Dermis blood vessel endothelial cell (primary cell): ENCODE data around the gene GRIK2. TPM values are rescaled to one million over a fixed set of nuclear protein-coding genes. Genes with fewer than 3 reads are reported as not detected.

Source experiments
- DNase-seq: peaks from one replicate; pipeline ENCODE4 v3.0.0; 2010
- total RNA-seq: library from RNA; depleted of rRNA; stranded (reverse); fragments of >200 nt; gene quantifications from 2 replicates; pipeline ENCODE4 v1.2.3, GENCODE V29; 2014

Gene GRIK2
- total RNA-seq, 1 donor from 2014 or later = 0.34 TPM

DNA sequence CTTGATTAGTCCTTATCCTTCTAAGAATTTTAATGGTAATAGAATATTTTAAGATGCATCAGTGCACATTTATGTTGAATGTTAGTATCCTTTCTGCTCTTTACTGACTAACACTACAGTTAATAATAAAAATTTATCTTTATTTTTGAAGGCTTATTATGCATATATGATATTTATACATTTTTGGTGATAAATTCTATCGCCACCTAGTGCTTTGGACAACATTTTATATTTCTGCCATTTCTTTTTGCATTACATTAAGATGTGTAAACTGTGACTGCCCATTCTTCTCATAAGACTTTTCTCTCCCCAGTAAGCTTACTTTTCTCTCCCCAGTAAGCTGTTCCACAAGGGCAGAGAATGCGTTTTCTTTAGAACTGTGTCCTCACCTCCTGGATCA, 252.3 kb downstream of the GRIK2 start:
- DNase-seq = no peak

DNA sequence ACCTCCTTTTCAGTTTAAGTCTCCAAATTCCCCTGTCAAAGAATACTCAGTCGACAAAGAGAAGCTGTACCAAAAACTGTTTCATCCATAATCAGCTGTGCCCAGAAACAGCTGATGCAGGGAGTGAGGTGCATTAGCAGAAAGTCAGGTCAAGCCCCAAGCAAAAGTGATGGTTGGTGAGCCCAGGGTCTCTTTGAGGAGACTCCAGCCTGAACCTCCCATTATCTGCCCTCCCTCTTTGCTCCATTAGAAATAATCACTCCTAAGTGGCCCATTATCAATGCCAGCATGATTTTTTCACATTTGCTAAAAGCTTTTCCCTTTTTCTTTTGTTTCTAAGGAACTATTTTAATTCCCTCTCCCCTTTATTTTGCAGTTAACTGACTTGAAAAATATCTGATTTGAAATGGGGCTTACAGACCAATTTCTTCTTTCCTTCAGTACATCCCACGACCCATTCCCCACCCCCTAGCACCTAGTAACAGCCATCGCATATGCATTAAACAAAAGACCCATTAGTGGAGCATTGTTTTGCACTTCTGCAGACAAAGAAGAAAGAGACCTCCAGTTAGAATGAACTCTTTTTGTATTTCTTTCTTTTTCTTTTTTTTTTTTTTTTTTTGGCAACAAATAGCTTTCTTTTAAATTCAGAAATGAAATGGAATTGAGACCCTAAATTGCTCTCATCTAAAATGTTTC, 257.0 kb downstream of the GRIK2 start:
- DNase-seq = no peak

DNA sequence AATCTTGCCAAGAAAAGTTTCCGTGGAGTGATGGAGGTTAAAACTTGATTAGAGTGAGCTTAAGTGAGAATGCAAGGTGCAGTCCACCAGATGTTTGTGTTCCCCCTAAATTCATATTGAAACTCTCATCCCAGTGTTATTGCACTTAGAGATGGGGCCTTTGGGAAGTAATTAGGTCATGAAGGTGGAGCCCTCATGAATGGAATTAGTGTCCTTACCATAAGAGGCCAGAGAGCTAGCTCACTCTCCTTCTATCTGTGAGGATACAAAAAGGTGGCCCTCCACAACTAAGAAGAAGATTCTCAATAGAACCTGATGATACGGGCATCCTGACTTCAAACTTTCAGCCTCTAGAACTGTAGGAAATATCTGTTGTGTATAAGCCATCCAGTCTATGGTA, 258.6 kb downstream of the GRIK2 start:
- no peak for DNase-seq

DNA sequence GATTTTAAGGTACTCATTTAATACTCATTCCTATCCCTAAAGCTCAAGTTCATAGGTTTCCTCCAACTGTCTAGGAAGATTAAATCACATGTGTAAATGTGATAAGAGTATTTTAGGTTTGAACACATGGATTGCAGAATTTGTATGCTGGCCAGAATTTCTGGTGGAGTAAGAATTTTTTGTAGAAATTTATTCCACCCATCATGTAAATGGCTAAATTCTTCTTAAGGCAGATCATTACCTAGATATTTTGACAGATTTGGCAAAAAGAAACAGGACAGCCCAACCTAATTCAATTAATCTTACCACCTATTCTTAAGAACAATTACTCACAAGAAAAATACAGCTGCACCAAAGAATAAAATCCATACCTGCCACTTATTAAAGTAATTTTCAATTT, 261.6 kb downstream of the GRIK2 start:
- no peak for DNase-seq

DNA sequence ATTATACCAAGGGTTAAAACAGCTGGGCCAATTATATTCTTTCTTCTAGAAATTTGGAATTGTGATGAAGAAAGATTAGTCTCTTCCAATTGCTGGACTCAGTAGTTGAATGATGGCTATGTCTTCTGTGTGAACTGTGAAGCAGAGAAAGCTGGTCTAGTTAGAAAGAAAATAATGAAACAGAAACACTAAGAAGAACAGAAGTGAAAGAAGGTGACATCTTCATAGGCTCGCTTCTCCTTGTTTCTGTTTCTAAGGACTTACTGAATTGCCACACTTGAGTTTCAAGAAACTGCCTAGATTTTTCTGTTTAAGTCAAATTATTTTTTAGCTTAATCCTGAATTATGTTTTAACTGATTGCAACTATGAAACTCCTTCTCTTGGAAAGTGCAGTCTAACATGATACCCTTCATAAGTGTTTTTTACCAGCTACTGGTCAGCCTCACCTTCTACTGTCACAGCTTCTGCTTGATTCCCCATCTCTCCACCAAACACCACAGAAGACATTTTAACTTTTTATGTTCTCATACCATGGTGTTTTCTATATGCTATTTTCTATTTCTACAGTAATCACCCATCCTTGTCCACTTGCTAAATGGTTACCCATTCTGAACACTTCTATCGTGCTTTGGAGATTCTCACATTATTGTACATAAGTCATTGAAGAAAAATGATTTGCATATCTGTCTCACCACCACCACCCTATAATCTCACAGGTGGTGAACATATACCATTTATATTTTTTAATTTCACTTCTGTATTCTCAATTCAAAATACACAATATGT, 268.8 kb downstream of the GRIK2 start:
- no peak for DNase-seq

DNA sequence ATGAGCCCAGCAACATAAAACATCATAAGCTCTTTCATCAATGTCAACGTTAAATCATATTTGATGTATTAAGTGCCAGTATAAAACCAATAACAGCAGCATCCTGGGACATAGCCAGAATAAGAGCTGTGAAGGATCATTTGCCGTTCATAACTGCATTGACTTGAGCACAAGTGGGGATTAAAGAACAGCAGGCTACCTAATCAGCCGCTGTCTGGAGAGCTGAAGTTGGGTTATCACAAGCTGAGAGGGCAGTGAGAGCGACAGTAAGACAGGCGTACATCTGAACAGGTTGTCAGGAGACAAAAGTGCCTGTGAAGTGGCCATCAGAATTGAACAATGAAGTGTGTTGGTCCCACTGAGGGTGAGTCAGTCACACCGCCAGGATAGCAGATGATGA, 269.6 kb downstream of the GRIK2 start:
- DNase-seq = no peak

DNA sequence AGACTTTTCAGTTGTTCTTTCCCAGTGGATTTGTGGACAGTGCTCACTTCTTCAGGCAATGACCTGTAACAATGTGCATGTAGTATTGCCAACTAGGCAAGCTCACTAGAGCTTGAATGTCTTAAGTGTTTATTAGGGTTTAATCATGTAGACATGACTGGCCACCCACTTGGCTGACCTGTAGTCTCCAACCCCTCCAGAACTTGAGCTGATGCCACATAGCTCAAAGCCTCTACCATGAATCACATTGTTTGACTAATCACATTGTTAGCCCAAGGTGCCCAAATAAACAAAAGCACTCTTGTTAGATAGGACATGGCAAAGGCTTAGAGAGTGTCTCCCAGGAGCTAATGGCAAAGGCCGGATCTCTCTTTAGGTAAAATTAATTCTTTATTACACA, 272.7 kb downstream of the GRIK2 start:
- no peak for DNase-seq

DNA sequence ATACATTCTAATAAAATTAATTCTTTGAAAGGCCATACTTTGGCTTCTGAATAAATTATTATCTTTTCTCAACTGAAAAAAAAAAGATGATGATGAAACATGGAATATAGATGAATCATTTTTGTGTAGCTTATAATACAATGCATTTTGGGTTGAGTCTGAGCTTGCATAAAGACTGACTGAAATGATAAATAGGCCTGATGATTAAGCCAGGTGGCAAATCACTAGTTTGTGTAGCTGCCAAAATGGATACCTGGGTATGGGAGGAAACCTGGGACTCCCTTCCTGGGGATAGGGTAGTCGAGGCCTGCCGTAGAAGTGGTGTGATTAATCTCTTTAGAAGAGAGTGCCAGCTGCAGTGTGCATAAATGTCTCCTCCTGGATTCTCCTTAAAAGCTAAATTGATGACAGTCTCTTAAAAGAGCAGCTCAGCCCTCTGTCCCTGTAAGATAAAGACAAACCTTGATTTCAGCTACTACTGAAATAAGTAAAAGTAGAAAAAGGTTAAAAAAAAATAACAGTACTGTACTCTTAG, 275.1 kb downstream of the GRIK2 start:
- no peak for DNase-seq

DNA sequence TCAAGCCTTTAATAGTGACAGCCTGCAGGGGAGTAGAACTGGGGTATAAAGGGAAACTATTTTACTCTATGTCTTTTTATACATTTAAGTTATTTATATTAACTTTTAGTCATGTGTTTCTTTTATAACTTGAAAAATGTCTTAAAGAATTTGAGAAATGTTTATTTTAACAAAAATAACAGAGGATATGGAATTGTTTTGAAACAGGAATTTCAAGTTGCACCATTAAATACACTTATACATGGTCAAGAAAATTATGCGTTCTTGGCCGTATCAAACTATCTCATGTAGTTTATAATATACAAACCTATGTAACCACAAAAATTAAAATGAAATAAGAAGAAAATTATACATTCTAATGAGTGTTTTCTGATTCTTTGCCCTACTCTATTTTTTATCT, 282.7 kb downstream of the GRIK2 start:
- DNase-seq = no peak

DNA sequence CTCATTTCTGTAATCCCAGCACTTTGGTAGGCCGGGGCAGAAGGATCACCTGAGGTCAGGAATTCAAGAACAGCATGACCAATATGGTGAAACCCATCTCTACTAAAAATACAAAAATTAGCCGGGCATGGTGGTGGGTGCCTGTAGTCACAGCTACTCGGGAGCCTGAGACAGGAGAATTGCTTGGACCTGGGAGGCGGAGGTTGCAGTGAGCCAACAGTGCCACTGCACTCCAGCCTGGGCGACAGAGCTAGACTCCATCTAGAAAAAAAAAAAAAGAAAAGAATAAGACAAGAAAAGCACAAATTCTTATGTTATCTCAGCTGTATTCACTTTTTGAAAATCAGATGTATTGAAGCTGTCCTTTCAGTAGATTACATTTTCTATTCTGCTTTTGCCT, 289.4 kb downstream of the GRIK2 start:
- no peak for DNase-seq

DNA sequence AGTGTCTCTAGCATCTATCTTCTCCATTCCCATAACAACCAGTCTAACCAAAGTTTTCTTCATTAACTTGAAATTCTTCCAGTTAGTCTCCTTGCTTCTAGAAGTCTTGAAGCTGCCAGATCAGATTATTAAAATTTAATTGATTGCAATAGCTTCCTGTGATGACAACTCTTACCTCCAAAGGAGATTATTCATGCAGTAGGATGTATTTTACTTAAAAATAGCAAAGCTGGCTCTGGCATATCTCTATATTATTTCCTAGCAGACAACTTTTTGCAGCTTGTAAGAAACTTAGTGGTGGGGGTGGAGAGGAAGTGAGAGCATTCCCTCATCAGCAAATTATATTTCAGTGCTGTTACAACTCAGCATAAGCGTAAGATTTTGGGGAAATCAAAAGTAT, 290.4 kb downstream of the GRIK2 start:
- no peak for DNase-seq

DNA sequence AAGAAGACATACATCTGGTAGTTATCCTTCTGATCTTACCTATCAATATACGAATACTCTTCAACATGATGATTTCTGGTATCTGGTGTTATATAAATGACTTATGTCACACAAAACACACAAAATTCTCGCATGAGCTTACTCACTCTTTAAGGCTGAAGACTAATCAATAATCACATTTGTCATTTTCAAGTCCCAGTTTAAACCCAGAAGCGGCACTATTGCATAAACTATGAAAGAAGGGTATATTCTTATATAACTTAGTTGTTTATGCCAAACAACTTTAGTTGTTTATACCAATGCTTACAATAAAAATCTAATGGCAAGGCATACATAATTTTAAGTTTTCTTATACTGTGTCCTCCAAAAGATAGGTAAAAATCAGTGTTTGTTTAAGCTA, 293.1 kb downstream of the GRIK2 start:
- DNase-seq = no peak

DNA sequence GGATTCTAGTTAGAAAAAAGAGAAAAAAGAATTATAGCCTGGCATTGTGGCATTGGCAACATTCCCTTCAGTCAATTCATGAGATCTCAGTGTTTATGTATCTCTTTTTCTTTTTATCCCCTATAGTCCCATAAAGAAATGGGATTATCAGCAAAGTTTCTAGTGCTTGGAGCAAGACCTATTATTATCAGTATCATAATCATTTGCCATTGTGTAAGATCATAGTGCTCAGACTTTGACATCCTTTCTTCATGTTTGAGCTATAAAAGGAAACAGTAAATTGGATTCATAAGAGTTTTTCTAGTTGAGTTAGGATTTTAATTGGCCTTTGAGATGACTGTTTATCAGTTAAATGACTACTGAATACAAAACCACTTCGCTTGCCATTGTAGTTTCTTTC, 295.6 kb downstream of the GRIK2 start:
- DNase-seq = no peak

DNA sequence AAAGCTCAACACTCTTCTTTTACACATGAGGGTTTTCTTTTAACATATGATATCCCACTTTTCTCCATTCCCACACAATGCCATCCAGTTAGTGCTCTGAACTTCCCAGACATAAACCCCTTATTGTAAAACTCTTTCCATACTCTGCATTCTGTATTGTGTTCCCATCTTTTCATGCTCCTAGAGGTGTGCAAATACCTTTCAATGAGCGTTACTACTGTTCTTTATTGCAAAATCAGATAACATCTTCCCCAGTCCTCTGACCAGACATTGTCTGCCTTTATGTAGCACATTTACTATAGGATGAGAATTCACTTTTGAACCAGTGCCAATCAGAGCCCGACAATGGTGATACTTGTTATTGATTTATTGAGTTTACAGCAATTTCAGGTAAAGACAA, 296.2 kb downstream of the GRIK2 start:
- DNase-seq = no peak

DNA sequence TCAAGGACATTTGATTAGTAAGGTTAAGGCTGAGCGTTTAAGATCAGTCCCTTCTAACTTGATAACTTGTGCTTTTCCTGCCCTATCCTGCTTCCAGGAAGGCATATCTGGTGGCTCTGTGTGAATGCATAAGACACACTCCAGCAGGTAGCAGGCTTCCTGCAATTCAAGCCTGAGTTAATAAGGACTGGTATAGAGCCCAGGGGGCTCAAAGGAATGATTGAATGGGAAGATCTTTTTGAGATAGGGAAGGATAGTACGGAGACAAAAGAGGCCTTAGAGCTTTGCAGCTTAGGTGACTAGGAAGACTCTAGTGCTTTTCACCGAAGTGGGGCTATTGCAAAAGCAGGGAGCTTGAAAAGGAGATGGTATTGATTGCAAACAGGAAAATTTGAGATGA, 307.1 kb downstream of the GRIK2 start:
- no peak for DNase-seq

DNA sequence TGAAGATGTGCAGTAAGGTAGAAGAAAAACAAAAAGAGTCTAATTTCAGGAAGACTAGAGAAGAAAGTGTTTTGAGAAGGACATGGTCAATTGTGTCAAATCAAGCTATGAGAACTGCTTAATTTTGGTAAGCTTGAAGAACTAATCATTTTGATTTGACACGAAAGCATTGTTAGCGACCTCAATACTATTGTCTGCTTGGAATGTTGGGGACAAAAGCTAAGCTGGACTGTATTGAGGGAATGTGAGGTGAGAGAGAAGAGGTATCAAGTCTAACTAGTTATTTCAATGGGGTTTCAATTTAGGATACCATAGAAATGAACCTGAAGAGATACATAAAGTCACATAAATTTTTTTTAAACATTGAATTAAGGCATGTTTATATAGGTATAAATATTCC, 309.8 kb downstream of the GRIK2 start:
- DNase-seq = no peak

DNA sequence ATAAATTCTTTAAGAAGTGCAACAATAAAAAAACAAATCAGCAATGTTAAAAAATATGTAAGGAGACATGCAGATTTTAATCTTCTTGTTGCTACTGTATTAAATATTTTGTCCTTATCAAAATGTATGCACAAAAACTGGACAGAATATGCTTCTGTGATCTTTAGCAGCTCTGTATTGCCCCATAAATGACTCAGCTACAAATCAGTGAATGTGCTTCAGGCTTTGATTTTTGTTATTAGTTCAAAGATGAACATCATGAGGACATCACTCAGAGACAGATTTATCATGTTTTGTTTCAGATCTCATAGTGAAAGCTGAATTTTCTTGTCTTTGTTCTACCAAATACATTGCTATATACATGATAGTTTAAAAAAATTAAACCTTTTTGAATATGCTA, 312.4 kb downstream of the GRIK2 start:
- DNase-seq = no peak

DNA sequence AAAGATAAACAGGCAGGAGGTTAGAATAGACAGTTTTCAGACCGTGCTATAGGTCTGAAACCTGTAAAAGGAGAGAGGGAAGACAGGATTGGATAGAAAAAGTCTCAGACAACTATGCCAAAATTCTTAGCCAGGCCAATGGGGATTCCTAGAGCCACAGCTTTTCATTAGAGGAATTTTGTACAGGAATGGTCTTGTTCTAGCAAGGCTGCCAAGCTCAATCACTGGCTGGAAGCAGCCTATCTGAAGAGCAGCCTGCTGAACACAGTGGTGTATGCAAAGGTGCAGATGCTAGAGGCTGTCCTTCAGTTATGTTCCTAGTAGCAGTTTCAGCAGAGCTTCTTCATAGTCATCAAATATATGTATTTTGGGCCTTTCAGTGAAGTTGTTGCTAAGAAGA, 313.1 kb downstream of the GRIK2 start:
- DNase-seq = no peak

DNA sequence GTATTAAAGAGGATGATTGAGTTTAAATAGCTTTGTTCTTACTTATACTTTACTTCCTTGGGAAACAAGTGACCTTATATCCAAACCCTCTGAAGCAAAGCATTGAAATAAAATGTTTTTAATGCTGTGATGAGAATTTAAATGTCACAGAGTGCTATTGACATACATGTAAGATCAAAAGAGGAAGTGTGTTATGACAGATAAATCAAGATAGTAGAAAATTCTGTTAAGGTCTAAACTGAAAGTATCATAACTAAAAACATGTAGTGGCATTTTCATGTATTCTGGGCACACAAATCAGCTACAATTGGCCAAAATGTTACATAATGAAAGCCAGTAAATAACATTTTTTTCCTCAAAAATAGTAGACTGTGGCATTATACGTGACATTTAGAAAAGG, 318.0 kb downstream of the GRIK2 start:
- no peak for DNase-seq

DNA sequence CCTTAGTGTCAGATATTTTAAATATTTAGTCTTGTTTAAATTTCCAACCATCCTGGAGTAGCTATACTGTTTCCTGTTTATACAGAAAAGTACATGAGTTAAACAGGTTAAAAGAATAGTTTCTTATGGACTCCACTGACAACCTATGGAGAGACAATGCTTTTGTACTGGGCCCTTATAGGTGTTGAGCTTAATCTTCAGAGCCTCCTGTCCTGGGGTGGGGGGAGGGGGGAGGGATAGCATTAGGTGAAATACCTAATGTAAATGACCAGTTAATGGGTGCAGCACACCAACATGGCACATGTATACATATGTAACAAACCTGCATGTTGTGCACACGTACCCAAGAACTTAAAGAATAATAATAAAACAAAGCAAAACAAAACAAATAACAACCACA, 322.9 kb downstream of the GRIK2 start:
- no peak for DNase-seq

DNA sequence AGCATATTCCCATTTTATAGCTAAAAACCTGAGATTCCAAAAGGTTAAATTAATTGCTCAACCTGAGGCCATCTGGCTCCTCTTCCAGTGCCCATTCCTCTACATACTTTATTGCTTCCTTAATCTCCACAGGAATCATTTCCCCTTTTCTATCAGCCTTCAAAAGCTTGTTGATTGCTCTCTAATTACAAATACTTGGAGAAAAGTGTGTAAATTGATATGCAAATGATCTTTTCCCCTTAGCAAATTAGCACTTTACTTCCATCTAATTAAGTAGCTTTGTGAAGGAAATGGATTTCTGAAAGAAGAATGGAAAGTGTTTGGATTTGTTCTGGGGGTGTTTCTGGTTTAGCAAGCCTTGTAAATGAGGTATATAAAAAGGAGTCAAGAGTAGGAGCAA, 323.3 kb downstream of the GRIK2 start:
- DNase-seq = no peak

DNA sequence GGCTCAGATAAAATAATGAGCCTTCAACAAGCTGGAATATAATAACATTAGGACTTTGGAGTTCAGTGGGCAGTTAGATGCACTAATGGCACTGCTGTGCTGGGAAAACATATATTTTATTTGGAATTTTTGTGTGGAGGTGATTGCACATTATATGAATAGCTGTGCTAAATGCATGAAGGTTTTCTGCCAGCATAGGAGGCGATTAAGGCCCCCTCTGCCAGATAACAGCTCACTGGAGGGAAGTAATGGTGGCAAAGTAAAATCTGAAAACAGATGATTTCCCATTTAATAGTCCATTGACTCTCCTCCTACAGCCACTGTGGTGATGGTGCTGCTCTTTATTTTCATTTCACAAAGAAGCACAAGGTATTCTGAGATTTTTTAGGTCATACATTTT, 326.0 kb downstream of the GRIK2 start:
- DNase-seq = no peak

DNA sequence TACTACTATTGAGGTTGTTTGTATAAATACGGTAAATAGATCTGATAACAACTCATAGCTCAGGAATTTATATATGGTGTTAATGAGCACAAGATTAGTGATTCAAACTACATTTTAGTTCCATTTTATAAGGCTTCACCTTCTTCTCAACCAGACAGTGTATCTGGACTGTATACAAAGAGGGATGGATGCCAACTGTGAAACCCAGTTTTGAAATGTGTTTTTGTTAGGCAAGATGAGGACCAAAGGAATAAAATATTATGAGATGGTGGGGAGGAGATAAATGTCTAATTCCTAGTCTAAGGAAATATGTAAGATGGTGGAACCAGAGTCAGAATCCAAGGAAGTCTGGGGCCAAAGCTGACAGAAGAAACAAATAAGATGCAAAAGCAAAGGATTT, 329.0 kb downstream of the GRIK2 start:
- no peak for DNase-seq

DNA sequence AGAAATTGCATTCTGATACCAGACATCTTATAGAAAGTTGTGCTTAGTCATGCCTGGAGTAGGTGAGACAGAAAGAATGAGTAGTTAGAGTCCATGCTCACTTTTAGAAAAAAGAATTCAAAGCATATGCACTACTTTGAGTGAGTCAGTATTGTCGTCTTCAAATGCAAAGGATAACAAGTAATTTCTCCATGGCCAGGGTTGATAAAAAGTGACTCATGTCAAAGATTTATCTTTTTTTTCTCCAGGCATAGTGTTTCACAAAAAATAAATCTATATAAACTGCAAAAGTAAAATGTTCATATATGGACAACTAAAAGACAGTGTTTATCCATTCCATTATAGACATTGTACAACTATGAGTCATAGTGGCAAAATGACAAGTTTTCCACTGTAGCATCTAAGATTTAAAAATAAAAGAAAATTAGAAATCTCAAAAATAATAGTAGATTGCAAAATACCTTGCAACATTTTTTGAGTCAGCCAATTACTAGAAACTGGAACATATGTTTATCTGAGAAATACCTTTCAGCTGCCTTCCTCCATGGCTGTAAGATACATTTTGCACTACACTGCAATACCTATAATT, 329.6 kb downstream of the GRIK2 start:
- DNase-seq = no peak
